Gastrocnemius medialis (tissue), 4 donors: ENCODE data around the gene STRBP.

ENCODE experiments used
- POLR2A ChIP-seq, 2 donors: fragments of 450-650 bp; IDR thresholded peaks; one replicate each; pipeline ENCODE4 v1.6.1; 2017; ENCODE audit warnings: antibody characterized with exemption in 2 of 2, mild to moderate bottlenecking in 2 of 2, moderate library complexity in 2 of 2
- TF ChIP-seq, protein P1 (sequence below), 5 experiments: fragments of 450-650 bp in 3 of 5; fragments of 200-600 bp in 2 of 5; sonication (generic) in 2 of 5; IDR thresholded peaks in 4 of 5; conservative IDR thresholded peaks in 1 of 5; 1 replicate in 4 of 5; 2 replicates in 1 of 5; pipeline ENCODE4 v1.5.1; 2016 to 2019; ENCODE audit warnings: antibody characterized with exemption in 5 of 5, mild to moderate bottlenecking in 3 of 5, moderate library complexity in 3 of 5

DNA sequence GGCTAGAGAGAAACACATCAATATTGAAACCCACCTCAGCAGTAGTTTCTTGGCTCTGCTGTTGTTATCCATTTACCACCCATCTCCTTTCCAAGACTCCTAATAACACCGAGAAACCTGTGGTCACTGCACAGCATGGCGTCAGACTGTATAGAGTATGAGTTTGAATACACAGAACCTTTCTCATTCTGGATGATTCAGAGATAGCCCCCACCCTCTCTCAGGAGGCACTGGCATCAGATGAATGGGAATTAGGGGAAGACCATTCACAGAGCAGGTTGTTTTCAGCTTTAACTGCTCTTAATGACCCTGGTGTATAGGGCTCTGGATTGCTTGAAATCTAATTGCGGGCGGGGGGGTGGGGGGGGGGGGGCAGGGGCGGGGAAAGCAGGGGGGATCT lies 148.3 kb downstream of the STRBP start:
- TF ChIP-seq, protein P1, sequence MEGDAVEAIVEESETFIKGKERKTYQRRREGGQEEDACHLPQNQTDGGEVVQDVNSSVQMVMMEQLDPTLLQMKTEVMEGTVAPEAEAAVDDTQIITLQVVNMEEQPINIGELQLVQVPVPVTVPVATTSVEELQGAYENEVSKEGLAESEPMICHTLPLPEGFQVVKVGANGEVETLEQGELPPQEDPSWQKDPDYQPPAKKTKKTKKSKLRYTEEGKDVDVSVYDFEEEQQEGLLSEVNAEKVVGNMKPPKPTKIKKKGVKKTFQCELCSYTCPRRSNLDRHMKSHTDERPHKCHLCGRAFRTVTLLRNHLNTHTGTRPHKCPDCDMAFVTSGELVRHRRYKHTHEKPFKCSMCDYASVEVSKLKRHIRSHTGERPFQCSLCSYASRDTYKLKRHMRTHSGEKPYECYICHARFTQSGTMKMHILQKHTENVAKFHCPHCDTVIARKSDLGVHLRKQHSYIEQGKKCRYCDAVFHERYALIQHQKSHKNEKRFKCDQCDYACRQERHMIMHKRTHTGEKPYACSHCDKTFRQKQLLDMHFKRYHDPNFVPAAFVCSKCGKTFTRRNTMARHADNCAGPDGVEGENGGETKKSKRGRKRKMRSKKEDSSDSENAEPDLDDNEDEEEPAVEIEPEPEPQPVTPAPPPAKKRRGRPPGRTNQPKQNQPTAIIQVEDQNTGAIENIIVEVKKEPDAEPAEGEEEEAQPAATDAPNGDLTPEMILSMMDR (IDR thresholded peaks at IDR 0.05 in 4 of 5, conservative IDR thresholded peaks at IDR 0.05 in 1 of 5): no peak
- TF ChIP-seq POLR2A (IDR thresholded peaks at IDR 0.05): no peak
